ENCODE results near the gene PGGT1B.

PGGT1B gene

DNA sequence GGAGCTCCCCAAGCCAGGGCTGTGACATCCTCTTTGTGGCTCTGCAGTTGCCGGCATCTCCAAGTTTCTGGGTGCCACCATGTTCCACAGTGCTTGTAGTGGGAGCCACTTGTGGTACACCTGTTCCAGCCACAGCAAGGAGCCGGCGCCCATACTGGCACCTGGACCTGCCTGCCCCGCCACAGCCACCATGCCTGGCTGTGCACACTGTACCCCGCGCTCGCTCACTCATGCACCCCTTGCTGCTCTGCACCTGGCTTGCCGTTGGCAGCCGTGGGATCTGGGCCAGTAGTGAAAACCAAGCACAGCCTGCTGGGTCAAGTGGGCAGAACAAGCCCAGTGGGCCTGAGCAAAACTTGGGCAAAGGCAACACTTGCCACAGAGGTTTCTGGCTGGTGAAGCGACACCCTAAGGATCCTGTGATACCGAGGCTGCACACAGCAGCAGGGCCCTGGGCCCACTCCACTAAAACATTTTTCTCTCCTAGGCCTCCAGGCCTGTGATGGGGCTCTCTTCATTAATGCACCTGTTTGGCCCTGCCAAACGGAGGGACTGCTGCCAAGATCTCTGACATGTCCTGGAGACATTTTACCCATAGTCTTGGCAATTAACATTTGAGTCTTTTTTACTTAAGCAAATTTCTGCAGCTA is 95.8 kb downstream of the PGGT1B start:
- TF ChIP-seq CTCF (conservative IDR thresholded peaks at IDR 0.05; ENCODE audit: low read length) (no peak), EZH2phosphoT487 (IDR thresholded peaks at IDR 0.05; ENCODE audit: borderline replicate concordance) (no peak)
- Histone ChIP-seq H3K9ac (ENCODE audit: low read depth, low read length, poor library complexity, severe bottlenecking) (no peak overlapping the region), H3K4me2 (ENCODE audit: low read depth, low read length, poor library complexity, severe bottlenecking) (no peak overlapping the region), H2AFZ (ENCODE audit: low read length) (no peak overlapping the region), H3K4me3 (ENCODE audit: low read length, poor library complexity, severe bottlenecking) (no peak overlapping the region), H3K27me3 (ENCODE audit: insufficient read depth, low read length, poor library complexity, severe bottlenecking) (no peaks in the 10 kb centered on the region), H3K9me2 (replicated peaks; ENCODE audit: low read depth, low read length) (no peaks in the 10 kb centered on the region), H4K20me1 (ENCODE audit: insufficient read depth, low read length, poor library complexity, severe bottlenecking) (no peaks in the 10 kb centered on the region), H3K36me3 (ENCODE audit: insufficient read depth, low read length) (no peaks in the 10 kb centered on the region), H3K79me2 (ENCODE audit: insufficient read depth, low read length) (no peaks in the 10 kb centered on the region), H3K9me3 (ENCODE audit: insufficient read depth, low read depth, low read length) (no peaks in the 10 kb centered on the region), H3K4me1 (ENCODE audit: insufficient read depth, low read length, poor library complexity, severe bottlenecking) (no peaks in the 10 kb centered on the region), H3F3A (ENCODE audit: low read depth) (no peaks in the 10 kb centered on the region)

DNA sequence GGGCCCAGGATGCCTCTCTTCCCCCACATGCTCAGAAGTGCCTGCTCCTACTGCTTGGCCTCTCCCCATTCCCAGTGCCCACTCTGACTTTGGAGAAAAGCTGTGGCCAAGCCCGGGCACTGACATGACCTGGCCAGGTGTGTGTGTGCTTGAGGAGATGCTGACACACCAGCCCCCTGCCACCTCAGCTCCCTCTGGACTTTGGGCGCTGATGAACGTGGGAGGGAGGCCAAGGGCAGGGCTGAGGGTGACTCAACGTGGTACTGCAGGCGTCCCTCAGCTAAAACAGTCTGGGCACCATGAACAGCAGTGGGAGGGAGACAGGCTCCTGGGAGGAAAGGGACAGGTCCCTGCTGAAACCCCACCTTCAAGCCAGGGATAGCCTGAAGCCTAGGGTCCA is 96.9 kb downstream of the PGGT1B start:
- H3K9me2 ChIP-seq (replicated peaks; ENCODE audit: low read depth, low read length), result no peaks in the 10 kb centered on the region
- no peak overlapping the region for H2AFZ ChIP-seq (ENCODE audit: low read length)
- H3K27me3 ChIP-seq (ENCODE audit: insufficient read depth, low read length, poor library complexity, severe bottlenecking), result no peaks in the 10 kb centered on the region
- no peaks in the 10 kb centered on the region for H4K20me1 ChIP-seq (ENCODE audit: insufficient read depth, low read length, poor library complexity, severe bottlenecking)
- H3K4me2 ChIP-seq (ENCODE audit: low read depth, low read length, poor library complexity, severe bottlenecking), result no peak overlapping the region
- no peaks in the 10 kb centered on the region for H3K4me1 ChIP-seq (ENCODE audit: insufficient read depth, low read length, poor library complexity, severe bottlenecking)
- TF ChIP-seq CTCF (conservative IDR thresholded peaks at IDR 0.05; ENCODE audit: low read length) (no peak), EZH2phosphoT487 (IDR thresholded peaks at IDR 0.05; ENCODE audit: borderline replicate concordance) (no peak)
- H3K9me3 ChIP-seq (ENCODE audit: insufficient read depth, low read depth, low read length), result no peaks in the 10 kb centered on the region
- no peak overlapping the region for H3K9ac ChIP-seq (ENCODE audit: low read depth, low read length, poor library complexity, severe bottlenecking)
- H3K36me3 ChIP-seq (ENCODE audit: insufficient read depth, low read length), result no peaks in the 10 kb centered on the region
- H3F3A ChIP-seq (ENCODE audit: low read depth), result no peaks in the 10 kb centered on the region
- no peak overlapping the region for H3K4me3 ChIP-seq (ENCODE audit: low read length, poor library complexity, severe bottlenecking)
- no peaks in the 10 kb centered on the region for H3K79me2 ChIP-seq (ENCODE audit: insufficient read depth, low read length)

DNA sequence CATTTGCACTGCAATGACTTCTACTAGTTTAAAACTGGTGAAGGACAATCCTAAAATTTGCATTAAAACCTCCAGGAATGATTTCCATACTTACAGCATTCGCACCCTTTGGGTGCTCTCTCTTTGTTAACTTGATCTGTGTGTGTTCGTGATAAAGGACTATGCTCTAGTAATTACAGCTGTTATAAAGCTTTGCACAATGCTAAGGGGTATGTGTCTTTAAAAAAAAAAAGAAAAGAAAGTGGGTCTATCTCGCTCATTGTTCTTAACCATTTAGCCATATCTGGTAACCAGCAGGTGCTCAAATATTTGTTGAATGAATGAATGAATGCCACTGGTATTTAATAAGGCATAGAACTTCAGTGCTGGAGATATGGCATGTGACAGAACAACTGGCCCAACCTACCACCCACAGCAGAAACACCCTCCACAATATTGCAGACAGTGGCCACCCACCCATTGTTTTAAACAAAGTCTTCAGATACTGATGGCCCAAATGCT is 101.7 kb downstream of the PGGT1B start:
- Histone ChIP-seq H3K4me3 (ENCODE audit: low read length, poor library complexity, severe bottlenecking) (no peak overlapping the region), H3K4me2 (ENCODE audit: low read depth, low read length, poor library complexity, severe bottlenecking) (no peak overlapping the region), H3K9ac (ENCODE audit: low read depth, low read length, poor library complexity, severe bottlenecking) (no peak overlapping the region), H3K36me3 (ENCODE audit: insufficient read depth, low read length) (no peaks in the 10 kb centered on the region), H4K20me1 (ENCODE audit: insufficient read depth, low read length, poor library complexity, severe bottlenecking) (no peaks in the 10 kb centered on the region), H3F3A (ENCODE audit: low read depth) (no peaks in the 10 kb centered on the region), H3K27me3 (ENCODE audit: insufficient read depth, low read length, poor library complexity, severe bottlenecking) (no peaks in the 10 kb centered on the region), H3K9me2 (replicated peaks; ENCODE audit: low read depth, low read length) (no peaks in the 10 kb centered on the region), H3K4me1 (ENCODE audit: insufficient read depth, low read length, poor library complexity, severe bottlenecking) (no peaks in the 10 kb centered on the region), H3K79me2 (ENCODE audit: insufficient read depth, low read length) (no peaks in the 10 kb centered on the region), H2AFZ (ENCODE audit: low read length) (no peak overlapping the region), H3K9me3 (ENCODE audit: insufficient read depth, low read depth, low read length) (no peaks in the 10 kb centered on the region)
- TF ChIP-seq EZH2phosphoT487 (IDR thresholded peaks at IDR 0.05; ENCODE audit: borderline replicate concordance) (no peak), CTCF (conservative IDR thresholded peaks at IDR 0.05; ENCODE audit: low read length) (no peak)

All from Loucy (cell line).